Keratinocyte (primary cell): ENCODE results near the gene ISG20L2. TPM values are rescaled to one million over a fixed set of nuclear protein-coding genes. Genes with fewer than 3 reads are reported as not detected.

Experiments
- DNase-seq: peaks from one replicate; pipeline ENCODE4 v3.0.0-alpha.2; 2011; ENCODE audit warnings: low read depth, missing footprints, low spot score
- FAIRE-seq: peaks from 2 replicates; lab custom pipeline; 2011; peaks lifted over from hg19 to GRCh38; lab: Jason Lieb, UNC
- H2AFZ ChIP-seq: 2 replicates; pipeline ENCODE4 v1.6.0; 2012; ENCODE audit warnings: low read length, control low read depth, inconsistent platforms; ENCODE audit not compliant: control insufficient read depth
- H3K27ac ChIP-seq: 2 replicates; pipeline ENCODE4 v1.5.1; 2011; ENCODE audit warnings: low read length; ENCODE audit not compliant: control insufficient read depth, insufficient read depth
- H3K27me3 ChIP-seq: 3 replicates; pipeline ENCODE4 v1.6.0; 2011; ENCODE audit warnings: low read length; ENCODE audit not compliant: control insufficient read depth, insufficient read depth; ENCODE audit errors: extremely low read depth
- H3K36me3 ChIP-seq, 2 experiments: 2 replicates in 1 of 2; 3 replicates in 1 of 2; pipeline ENCODE4 v1.5.1; 2011; ENCODE audit warnings: low read length in 2 of 2, mild to moderate bottlenecking in 1 of 2; ENCODE audit not compliant: control insufficient read depth in 2 of 2, insufficient read depth in 2 of 2; ENCODE audit errors: extremely low read depth in 1 of 2
- H3K4me1 ChIP-seq: 3 replicates; pipeline ENCODE4 v1.5.1; 2011; ENCODE audit warnings: low read length; ENCODE audit not compliant: control insufficient read depth, insufficient read depth; ENCODE audit errors: extremely low read depth
- H3K4me2 ChIP-seq: 3 replicates; pipeline ENCODE4 v1.6.0; 2011; ENCODE audit warnings: low read depth, low read length; ENCODE audit not compliant: control insufficient read depth, insufficient read depth; ENCODE audit errors: extremely low read depth
- H3K4me3 ChIP-seq, 3 experiments: fragments of 200-600 bp in 1 of 3; sonication (generic) in 1 of 3; 2 replicates in 2 of 3; 3 replicates in 1 of 3; pipeline ENCODE4 v1.5.1; 2011 to 2016; ENCODE audit warnings: low read length in 3 of 3, mild to moderate bottlenecking in 3 of 3, control low read depth in 2 of 3, inconsistent platforms in 1 of 3, low read depth in 1 of 3, mixed read lengths in 1 of 3, mixed run types in 1 of 3, moderate library complexity in 1 of 3; ENCODE audit not compliant: control insufficient read depth in 2 of 3, insufficient read depth in 2 of 3; ENCODE audit errors: extremely low read depth in 1 of 3
- H3K79me2 ChIP-seq: 2 replicates; pipeline ENCODE4 v1.6.0; 2012; ENCODE audit warnings: low read length; ENCODE audit not compliant: control insufficient read depth, insufficient read depth
- H3K9ac ChIP-seq: 3 replicates; pipeline ENCODE4 v1.6.0; 2011; ENCODE audit warnings: low read length; ENCODE audit not compliant: control insufficient read depth, insufficient read depth; ENCODE audit errors: extremely low read depth
- H3K9me1 ChIP-seq: 3 replicates; pipeline ENCODE4 v1.6.0; 2011; ENCODE audit warnings: low read length; ENCODE audit not compliant: control insufficient read depth, insufficient read depth; ENCODE audit errors: extremely low read depth
- H3K9me3 ChIP-seq: 2 replicates; pipeline ENCODE4 v1.5.1; 2012; ENCODE audit warnings: low read depth, low read length; ENCODE audit not compliant: control insufficient read depth
- H4K20me1 ChIP-seq: 3 replicates; pipeline ENCODE4 v1.6.0; 2011; ENCODE audit warnings: low read length; ENCODE audit not compliant: control insufficient read depth, insufficient read depth; ENCODE audit errors: extremely low read depth
- EZH2 ChIP-seq: IDR thresholded peaks from one replicate; pipeline ENCODE4 v1.6.1; 2012; ENCODE audit warnings: inconsistent platforms, mild to moderate bottlenecking, low read length, moderate library complexity
- dilution Hi-C: fragments of 300-500 bp; cut with MboI; formaldehyde crosslinking; loops from one replicate; pipeline ENCODE4 v1.7.0; 2020; ENCODE audit warnings: low sequenced_read_pairs; ENCODE audit not compliant: extremely low pct_ligation_motif_present
- polyA plus RNA-seq, 5 experiments: library from polyadenylated mRNA; depleted of rRNA in 3 of 5; stranded (reverse) in 3 of 5; stranded (forward) in 1 of 5; unstranded in 1 of 5; fragments of >200 nt; gene quantifications; 1 replicate in 1 of 5; 2 replicates in 3 of 5; 3 replicates in 1 of 5; pipeline versions ENCODE4 v1.2.1 to v1.2.3, GENCODE V29; 2011 to 2012; ENCODE audit warnings: missing spikeins in 2 of 5, low read depth in 1 of 5, low replicate concordance in 1 of 5
- TF ChIP-seq, protein P1 (sequence below), 3 experiments: IDR thresholded peaks in 1 of 3; conservative IDR thresholded peaks in 1 of 3; optimal IDR thresholded peaks in 1 of 3; 2 replicates in 2 of 3; 3 replicates in 1 of 3; pipeline versions ENCODE3 to v1.5.1; 2011; ENCODE audit warnings: low read length in 3 of 3, mild to moderate bottlenecking in 3 of 3, moderate library complexity in 2 of 3, control low read depth in 1 of 3, inconsistent platforms in 1 of 3; ENCODE audit not compliant: insufficient read depth in 2 of 3; ENCODE audit errors: extremely low read depth in 1 of 3

The ISG20L2 gene
- polyA plus RNA-seq, 1 donor (not counting 4 experiments of a cell fraction or from before 2014, with no cell fraction given) = 48.6 TPM

- H3K9ac ChIP-seq = peak overlapping the region; percentile 96
- H3K4me2 ChIP-seq = peak overlapping the region; percentile 96
- H4K20me1 ChIP-seq = peaks cover 14% of the 10 kb centered on the region
- TF ChIP-seq EZH2 = no peak
- dilution Hi-C loops = no loop called here
- peaks cover 20 to 23% of the 10 kb centered on the region in 2 experiments for H3K36me3 ChIP-seq
- H3K27me3 ChIP-seq = no peaks in the 10 kb centered on the region
- H3K27ac ChIP-seq = peak overlapping the region; percentile 89
- no peaks in the 10 kb centered on the region for H3K9me1 ChIP-seq
- H3K9me3 ChIP-seq = no peaks in the 10 kb centered on the region
- H3K4me3 ChIP-seq = peak overlapping the region; percentile 63 to 90 (median 68)
- H3K79me2 ChIP-seq = peaks cover 68% of the 10 kb centered on the region
- peaks cover 50% of the 10 kb centered on the region for H3K4me1 ChIP-seq
- DNase-seq (no peak), FAIRE-seq (no peak)
- no peak overlapping the region for H2AFZ ChIP-seq
Observed at GRCh38 chr1:156727492-156727891, 1.1 kb downstream of the ISG20L2 start.

- Histone ChIP-seq H3K27ac (peak overlapping the region; percentile 89), H3K79me2 (peaks cover 68% of the 10 kb centered on the region), H3K9me3 (no peaks in the 10 kb centered on the region), H3K4me1 (peaks cover 50% of the 10 kb centered on the region), H3K4me3 (peak overlapping the region; percentile 63 to 90 (median 68)), H3K27me3 (no peaks in the 10 kb centered on the region), H3K9ac (peak overlapping the region; percentile 96), H3K4me2 (peak overlapping the region; percentile 96), H4K20me1 (peaks cover 14% of the 10 kb centered on the region), H2AFZ (no peak overlapping the region), H3K36me3 (peaks cover 19 to 20% of the 10 kb centered on the region in 2 experiments), H3K9me1 (no peaks in the 10 kb centered on the region)
- TF ChIP-seq, protein P1, sequence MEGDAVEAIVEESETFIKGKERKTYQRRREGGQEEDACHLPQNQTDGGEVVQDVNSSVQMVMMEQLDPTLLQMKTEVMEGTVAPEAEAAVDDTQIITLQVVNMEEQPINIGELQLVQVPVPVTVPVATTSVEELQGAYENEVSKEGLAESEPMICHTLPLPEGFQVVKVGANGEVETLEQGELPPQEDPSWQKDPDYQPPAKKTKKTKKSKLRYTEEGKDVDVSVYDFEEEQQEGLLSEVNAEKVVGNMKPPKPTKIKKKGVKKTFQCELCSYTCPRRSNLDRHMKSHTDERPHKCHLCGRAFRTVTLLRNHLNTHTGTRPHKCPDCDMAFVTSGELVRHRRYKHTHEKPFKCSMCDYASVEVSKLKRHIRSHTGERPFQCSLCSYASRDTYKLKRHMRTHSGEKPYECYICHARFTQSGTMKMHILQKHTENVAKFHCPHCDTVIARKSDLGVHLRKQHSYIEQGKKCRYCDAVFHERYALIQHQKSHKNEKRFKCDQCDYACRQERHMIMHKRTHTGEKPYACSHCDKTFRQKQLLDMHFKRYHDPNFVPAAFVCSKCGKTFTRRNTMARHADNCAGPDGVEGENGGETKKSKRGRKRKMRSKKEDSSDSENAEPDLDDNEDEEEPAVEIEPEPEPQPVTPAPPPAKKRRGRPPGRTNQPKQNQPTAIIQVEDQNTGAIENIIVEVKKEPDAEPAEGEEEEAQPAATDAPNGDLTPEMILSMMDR (optimal IDR thresholded peaks at IDR 0.05 in 1 of 3, IDR thresholded peaks at IDR 0.05 in 1 of 3, conservative IDR thresholded peaks at IDR 0.05 in 1 of 3; ENCODE audit: extremely low read depth in 1 of 3, insufficient read depth in 2 of 3, low read length in 3 of 3) = peak; percentile 58 to 76 (median 71)
- no peak for TF ChIP-seq EZH2
- dilution Hi-C loops = no loop called here
- DNase-seq = no peak
- peak; percentile 53 for FAIRE-seq
Observed at GRCh38 chr1:156726549-156727226, 1.9 kb downstream of the ISG20L2 start.
